Uterus (tissue), 2 donors: ENCODE data around the gene VAMP8.

Experiments
- POLR2A ChIP-seq, 2 donors: fragments of 450-650 bp; IDR thresholded peaks; one replicate each; pipeline ENCODE4 v1.6.1; 2016; ENCODE audit warnings: antibody characterized with exemption in 2 of 2, mild to moderate bottlenecking in 1 of 2, moderate library complexity in 1 of 2
- TF ChIP-seq, protein P1 (sequence below), 4 experiments: fragments of 200-600 bp in 2 of 4; fragments of 450-650 bp in 2 of 4; sonication (generic) in 2 of 4; IDR thresholded peaks; one replicate each; pipeline ENCODE4 v1.5.1; 2016 to 2019; ENCODE audit warnings: antibody characterized with exemption in 4 of 4, mild to moderate bottlenecking in 2 of 4, moderate library complexity in 1 of 4

DNA sequence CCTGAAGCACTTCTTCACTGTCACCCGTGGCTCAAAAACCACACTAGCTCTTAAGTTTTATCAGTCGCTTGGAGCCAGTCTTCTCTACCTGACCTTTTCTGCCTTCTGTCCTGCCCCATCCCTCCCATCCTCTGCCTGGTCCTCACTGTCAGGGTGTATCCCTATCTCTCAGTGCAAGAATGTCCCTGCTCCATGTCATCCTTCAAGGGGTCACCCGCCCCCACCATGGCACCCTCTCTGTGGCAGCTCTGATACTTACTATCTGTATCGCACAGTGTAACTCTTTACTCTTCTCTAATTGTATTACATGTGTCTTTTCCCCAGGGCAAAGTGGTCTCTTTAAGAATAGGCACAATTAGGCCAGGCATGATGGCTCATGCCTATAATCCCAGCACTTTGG, 11.3 kb downstream of the VAMP8 start:
- TF ChIP-seq, protein P1, sequence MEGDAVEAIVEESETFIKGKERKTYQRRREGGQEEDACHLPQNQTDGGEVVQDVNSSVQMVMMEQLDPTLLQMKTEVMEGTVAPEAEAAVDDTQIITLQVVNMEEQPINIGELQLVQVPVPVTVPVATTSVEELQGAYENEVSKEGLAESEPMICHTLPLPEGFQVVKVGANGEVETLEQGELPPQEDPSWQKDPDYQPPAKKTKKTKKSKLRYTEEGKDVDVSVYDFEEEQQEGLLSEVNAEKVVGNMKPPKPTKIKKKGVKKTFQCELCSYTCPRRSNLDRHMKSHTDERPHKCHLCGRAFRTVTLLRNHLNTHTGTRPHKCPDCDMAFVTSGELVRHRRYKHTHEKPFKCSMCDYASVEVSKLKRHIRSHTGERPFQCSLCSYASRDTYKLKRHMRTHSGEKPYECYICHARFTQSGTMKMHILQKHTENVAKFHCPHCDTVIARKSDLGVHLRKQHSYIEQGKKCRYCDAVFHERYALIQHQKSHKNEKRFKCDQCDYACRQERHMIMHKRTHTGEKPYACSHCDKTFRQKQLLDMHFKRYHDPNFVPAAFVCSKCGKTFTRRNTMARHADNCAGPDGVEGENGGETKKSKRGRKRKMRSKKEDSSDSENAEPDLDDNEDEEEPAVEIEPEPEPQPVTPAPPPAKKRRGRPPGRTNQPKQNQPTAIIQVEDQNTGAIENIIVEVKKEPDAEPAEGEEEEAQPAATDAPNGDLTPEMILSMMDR (IDR thresholded peaks at IDR 0.05) = no peak
- TF ChIP-seq POLR2A (IDR thresholded peaks at IDR 0.05) = no peak
